ENCODE measurements around the gene ALPP.

DNA sequence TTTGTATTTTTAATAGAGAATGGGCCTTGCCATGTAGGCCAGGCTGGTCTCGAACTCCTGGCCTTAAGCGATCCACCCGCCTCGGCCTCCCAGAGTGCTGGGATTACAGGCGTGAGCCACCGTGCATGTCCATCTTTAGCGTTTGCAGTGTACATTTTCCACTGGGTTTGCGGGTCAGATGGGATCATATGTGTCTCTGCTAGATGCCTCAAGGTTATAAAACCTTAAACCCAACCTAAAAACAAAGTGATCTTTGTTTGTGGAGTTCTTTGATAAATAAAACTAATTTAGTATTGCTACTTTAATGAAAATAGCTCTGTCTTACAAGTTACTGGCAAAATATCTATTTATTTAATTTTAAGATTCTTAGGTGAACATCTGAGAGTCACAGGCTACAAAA is 15.0 kb downstream of the ALPP start:
- TF ChIP-seq, protein P1, sequence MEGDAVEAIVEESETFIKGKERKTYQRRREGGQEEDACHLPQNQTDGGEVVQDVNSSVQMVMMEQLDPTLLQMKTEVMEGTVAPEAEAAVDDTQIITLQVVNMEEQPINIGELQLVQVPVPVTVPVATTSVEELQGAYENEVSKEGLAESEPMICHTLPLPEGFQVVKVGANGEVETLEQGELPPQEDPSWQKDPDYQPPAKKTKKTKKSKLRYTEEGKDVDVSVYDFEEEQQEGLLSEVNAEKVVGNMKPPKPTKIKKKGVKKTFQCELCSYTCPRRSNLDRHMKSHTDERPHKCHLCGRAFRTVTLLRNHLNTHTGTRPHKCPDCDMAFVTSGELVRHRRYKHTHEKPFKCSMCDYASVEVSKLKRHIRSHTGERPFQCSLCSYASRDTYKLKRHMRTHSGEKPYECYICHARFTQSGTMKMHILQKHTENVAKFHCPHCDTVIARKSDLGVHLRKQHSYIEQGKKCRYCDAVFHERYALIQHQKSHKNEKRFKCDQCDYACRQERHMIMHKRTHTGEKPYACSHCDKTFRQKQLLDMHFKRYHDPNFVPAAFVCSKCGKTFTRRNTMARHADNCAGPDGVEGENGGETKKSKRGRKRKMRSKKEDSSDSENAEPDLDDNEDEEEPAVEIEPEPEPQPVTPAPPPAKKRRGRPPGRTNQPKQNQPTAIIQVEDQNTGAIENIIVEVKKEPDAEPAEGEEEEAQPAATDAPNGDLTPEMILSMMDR (IDR thresholded peaks at IDR 0.05; ENCODE audit: insufficient read depth, low read length): no peak
- TF ChIP-seq, protein P2, sequence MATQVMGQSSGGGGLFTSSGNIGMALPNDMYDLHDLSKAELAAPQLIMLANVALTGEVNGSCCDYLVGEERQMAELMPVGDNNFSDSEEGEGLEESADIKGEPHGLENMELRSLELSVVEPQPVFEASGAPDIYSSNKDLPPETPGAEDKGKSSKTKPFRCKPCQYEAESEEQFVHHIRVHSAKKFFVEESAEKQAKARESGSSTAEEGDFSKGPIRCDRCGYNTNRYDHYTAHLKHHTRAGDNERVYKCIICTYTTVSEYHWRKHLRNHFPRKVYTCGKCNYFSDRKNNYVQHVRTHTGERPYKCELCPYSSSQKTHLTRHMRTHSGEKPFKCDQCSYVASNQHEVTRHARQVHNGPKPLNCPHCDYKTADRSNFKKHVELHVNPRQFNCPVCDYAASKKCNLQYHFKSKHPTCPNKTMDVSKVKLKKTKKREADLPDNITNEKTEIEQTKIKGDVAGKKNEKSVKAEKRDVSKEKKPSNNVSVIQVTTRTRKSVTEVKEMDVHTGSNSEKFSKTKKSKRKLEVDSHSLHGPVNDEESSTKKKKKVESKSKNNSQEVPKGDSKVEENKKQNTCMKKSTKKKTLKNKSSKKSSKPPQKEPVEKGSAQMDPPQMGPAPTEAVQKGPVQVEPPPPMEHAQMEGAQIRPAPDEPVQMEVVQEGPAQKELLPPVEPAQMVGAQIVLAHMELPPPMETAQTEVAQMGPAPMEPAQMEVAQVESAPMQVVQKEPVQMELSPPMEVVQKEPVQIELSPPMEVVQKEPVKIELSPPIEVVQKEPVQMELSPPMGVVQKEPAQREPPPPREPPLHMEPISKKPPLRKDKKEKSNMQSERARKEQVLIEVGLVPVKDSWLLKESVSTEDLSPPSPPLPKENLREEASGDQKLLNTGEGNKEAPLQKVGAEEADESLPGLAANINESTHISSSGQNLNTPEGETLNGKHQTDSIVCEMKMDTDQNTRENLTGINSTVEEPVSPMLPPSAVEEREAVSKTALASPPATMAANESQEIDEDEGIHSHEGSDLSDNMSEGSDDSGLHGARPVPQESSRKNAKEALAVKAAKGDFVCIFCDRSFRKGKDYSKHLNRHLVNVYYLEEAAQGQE (IDR thresholded peaks at IDR 0.05; ENCODE audit: insufficient replicate concordance, low read depth): no peak
- TF ChIP-seq POLR2AphosphoS5 (IDR thresholded peaks at IDR 0.05; ENCODE audit: low read depth) (no peak), SPI1 (IDR thresholded peaks at IDR 0.05; ENCODE audit: borderline replicate concordance, low read depth) (no peak), GABPA (IDR thresholded peaks at IDR 0.05; ENCODE audit: low read depth) (no peak)

All from HL-60 (cell line).